Ovary (tissue), 3 donors: ENCODE results near the gene CWC25.

Experiments
- CTCF ChIP-seq, 3 donors: fragments of 450-650 bp in 2 of 3; fragments of 200-600 bp in 1 of 3; IDR thresholded peaks; one replicate each; pipeline versions ENCODE4 v1.5.1 to v1.8.0; 2016 to 2022; ENCODE audit warnings: antibody characterized with exemption in 3 of 3, mild to moderate bottlenecking in 1 of 3
- POLR2A ChIP-seq: fragments of 450-650 bp; IDR thresholded peaks from one replicate; pipeline ENCODE4 v1.6.1; 2017; ENCODE audit warnings: antibody characterized with exemption, mild to moderate bottlenecking, moderate library complexity
- donor health status: DM: no; HTN: no; CAD: no.

GRCh38 chr17:38789185-38789584 lies 35.9 kb downstream of the CWC25 start:
- TF ChIP-seq CTCF (IDR thresholded peaks at IDR 0.05), result no peak
- no peak for TF ChIP-seq POLR2A
